Mammary epithelial cell (primary cell): Measurements from ENCODE around the gene DCAF11.

Experiments
- CTCF ChIP-seq, 2 donors: IDR thresholded peaks in 1 of 2; conservative IDR thresholded peaks in 1 of 2; 2 replicates each; pipeline ENCODE4 v1.5.1; 2011 to 2012; ENCODE audit warnings: inconsistent platforms in 2 of 2, low read length in 2 of 2, mild to moderate bottlenecking in 2 of 2, control low read depth in 1 of 2, low read depth in 1 of 2; ENCODE audit not compliant: insufficient read depth in 1 of 2; ENCODE audit errors: extremely low read depth in 1 of 2
- EZH2 ChIP-seq: IDR thresholded peaks from 2 replicates; pipeline ENCODE4 v1.6.1; 2012; ENCODE audit warnings: low read length, inconsistent platforms, borderline replicate concordance

GRCh38 chr14:24079491-24080141 is 35.0 kb upstream of the DCAF11 start:
- TF ChIP-seq CTCF (conservative IDR thresholded peaks at IDR 0.05 in 1 of 2, IDR thresholded peaks at IDR 0.05 in 1 of 2; ENCODE audit: extremely low read depth in 1 of 2, insufficient read depth in 1 of 2, low read depth in 1 of 2, low read length in 2 of 2) (no peak), EZH2 (no peak)
